NCI-H2196 (cell line): ENCODE data around the gene GOLGA8B.
"Not testable (repeated sequence)": the region's sequence is repeated elsewhere in the genome, so short reads cannot be mapped to it uniquely, and the experiment has no call there.

Experiments
- DNase-seq: peaks from one replicate; lab custom pipeline; 2025; ENCODE audit not compliant: unreplicated experiment; lab: John Stamatoyannopoulos, UW

The GOLGA8B gene

DNA sequence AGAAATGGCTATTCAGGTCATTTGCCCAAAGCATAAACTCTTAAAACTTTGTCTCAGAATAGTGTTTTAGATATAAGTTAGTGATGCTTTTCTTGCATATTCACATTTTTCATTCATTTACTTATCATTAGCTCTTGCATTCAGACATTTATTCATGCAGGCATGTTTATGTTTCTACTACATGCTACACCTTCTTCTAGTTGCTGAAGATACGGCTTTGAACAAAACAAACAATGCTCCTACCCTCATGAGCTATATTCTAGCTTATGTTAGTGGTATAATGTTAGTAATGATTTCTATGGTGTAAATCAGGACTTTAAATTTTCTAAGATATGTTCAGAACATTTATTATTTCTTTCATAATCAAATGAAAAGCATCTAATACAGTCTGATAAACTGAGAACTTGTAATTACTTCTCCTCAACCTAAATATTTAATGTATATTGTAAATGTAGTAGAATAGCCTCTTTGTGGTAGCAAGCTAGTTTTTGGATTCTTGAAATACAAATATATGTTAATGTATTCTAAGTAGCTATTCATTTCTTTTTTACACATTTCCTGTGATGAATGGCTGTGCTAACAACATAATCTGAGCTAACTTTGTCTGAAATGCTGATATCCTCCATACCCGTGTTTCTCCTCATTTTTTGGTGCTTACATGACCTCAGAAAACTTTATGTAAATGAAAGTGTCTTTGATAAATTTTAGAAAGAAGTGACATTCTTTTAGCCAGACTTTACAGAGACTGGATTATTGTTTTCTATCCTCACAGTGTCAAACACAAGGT, 15.5 kb upstream of the GOLGA8B start:
- no peak for DNase-seq

DNA sequence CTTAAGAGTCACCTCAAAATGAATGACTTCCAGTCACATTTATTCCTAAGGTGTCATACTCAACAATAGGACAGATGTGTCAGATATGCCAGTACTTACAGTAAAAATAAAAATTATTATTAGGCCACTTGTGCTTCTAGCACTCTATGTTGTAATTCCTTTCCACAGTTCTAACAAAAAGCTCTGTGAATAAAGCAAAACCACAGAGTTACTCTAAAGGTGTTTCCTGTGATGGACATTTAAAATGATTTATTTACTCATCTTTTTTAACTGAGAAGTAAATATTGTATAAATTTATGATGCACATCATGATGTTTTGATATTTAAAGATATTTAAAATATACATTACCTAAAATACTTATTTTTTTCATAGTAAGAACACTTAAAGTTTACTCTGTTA, 13.9 kb upstream of the GOLGA8B start:
- DNase-seq = no peak

DNA sequence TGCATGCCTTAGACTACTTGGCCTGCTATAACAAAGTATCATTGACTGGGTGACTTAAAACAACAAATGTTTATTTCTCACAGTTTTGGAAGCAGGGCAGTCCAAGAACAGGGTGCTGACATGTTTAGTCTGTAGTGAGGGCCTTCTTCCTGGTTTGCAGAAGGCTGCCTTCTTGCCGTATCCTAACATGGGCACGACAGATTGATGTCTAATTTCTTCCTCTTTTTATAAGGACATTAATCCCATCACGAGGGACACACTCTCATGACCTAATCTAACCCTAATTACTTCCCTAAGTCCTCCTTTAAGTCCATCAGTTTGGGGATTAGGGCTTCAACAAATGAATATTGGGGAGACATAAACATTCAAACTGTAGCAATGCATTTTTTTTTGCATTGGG, 10.9 kb upstream of the GOLGA8B start:
- no peak for DNase-seq

DNA sequence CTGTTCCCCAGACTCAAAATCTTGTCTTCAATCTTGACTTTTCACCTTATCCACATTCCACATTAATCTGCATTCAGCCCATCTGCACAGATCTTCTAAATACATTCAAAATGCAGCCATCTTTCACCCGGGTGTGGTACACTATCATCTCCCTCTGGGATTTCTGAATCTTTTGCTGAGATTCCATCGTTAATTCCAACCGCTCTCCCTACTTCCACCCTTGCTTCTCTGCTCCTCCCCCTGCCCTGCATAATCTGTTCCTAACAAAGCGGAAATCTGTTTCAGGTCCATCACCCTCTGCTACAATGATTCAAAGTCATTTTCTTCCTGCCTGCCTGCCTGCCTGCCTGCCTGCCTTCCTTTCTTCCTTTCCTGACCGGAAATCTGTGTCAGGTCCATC, 7.9 kb upstream of the GOLGA8B start:
- DNase-seq = no peak

DNA sequence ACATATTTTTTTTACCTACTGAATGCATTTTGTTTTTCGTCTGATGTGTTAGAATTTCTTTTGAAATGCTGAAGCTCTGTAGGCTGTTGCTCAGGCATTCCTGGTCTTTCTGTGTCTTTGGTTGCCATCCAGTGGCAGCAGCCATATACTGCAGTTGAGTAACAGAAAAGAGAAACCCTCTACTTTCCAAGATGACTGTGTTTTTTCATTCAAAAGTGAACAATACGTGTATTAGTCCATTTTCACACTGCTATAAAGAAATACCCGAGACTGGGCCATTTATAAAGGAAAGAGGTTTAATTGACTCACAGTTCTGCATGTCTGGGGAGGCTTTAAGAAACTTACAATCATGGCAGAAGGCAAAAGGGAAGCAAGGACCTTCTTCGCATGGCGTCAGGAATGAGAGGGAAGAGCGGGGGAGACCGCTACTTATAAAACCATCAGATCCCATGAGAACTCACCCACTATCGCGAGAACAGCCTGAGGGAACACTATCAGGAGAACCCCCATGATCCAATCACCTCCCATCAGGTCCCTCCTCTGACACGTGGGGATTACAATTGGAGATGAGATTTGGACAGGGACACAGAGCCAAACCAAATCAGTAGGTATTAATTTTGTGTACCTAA, 4.7 kb upstream of the GOLGA8B start:
- DNase-seq = peak; percentile 29

DNA sequence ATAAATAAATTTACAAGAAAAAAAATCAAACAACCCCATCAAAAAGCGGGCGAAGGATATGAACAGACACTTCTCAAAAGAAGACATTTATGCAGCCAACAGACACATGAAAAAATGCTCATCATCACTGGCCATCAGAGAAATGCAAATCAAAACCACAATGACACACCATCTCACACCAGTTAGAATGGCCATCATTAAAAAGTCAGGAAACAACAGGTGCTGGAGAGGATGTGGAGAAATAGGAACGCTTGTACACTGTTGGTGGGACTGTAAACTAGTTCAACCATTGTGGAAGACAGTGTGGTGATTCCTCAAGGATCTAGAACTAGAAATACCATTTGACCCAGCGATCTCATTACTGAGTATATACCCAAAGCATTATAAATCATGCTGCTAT, 2.5 kb upstream of the GOLGA8B start:
- not testable (repeated sequence) for DNase-seq

DNA sequence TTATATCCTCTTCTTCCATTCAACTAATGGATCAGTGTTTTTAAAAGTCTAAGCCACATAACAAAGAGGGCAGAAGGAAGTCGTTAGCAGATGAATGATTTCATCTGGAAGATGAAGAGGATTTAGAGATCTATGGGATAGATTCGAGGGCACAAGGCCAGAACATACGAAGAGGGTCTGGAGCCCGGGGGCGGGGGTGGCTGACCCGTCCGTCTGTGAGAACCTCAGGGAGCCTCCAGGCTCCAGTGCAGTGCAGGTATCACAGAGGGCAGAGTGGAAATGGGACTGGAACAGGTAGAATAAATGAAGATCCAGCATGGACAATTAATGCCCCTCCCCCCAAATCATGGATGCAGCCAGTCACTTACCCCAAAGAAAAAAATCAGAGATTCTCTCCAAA, 1.5 kb upstream of the GOLGA8B start:
- no peak for DNase-seq

DNA sequence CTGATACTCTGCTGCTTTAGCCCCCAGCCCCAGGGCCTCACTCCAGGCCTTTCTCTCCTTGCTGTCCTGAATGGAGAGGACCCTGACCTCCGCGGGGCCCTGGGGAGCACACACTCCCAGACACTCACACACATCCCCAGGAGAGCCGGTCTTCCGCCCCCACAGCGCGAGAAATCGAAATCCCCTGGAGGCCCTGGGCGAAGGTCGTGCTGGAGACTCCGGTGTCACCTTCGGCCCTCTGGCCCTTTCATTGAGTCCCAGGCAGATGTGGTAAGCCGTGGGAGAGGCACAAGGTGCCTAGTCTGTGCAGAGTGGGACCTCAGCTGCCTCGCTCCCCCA, 848 bp upstream of the GOLGA8B start:
- DNase-seq = no peak

DNA sequence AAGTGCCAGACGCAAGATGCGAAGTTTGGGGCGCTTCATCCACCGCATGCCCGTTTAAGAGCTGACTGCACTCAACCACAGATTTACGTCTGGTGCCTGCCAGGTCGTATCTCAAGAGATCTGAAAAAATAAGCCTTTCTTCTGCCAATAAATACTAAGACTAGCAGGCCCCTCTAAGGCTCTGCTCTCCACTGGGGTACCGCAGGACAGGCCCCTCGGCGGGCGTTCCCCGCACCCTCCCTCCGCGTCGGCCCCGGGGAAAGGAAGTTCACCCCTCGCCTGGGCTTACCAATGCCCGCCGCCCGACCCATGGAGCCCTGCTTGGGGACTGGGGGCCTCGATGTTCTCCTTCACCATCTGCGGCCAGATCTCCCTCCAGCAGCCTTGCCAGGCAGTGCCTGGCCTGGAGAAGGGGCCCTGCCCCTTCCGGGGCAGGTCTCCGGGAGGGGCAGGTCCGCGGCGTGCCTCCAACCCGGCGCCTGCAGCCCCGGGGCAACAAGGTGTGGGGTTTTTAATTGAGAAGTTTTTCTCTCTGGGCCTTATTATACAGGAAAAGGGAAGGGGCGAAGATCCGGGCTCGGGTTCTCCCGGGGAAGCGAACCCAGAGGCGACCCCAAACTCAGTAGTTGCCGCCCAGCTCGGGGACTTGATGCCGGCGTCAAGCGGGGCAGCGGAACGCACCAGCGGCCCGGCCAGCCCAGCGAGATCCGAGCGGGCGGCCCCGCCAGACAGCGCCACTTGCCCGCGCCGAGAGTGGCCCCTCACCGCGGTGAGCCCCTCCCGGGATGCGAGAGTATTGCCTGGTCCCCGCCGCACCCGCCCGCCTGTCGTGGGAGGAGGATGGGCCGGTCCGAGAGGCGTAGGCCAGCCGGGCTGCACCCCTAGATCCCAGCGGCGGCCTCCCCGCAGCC, 735 bp downstream of the GOLGA8B start:
- peak; percentile 3 for DNase-seq

DNA sequence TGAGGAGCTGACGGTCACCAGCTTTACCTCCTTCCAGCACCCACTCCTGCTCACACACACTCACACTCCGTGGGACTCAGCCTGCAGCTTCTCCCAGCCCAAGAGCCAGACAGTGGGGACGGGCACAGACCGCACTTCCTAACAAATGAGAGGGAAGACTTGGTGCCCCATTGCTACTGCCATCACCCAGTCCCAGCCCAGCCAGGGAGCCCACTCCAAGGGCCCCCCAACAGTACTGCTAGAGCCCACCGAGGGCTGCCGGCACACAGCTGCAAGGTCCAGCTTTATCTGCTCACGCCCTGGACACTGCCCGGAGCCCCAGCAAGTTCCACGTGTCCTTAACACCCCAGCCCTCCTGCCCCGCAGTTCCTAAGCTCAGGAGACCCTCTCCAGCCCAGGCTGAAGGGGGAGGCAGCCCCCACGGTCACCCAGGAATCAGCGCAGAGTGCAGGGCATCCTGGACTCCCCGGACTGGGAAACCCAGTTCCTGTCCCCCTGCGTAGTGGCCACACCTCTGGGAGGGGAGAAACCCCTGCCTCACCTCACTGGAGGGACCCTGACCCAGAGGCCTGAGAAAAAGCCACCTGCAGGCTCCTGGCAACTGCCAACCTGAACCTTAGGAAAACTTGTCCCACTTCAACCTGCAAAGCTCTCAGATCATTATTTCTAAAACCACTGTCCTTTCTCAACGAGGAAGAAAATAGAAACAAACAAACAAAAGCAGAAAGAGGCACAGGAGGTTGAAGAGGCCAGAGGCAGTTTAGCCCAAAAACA, 1.6 kb downstream of the GOLGA8B start:
- not testable (repeated sequence) for DNase-seq

DNA sequence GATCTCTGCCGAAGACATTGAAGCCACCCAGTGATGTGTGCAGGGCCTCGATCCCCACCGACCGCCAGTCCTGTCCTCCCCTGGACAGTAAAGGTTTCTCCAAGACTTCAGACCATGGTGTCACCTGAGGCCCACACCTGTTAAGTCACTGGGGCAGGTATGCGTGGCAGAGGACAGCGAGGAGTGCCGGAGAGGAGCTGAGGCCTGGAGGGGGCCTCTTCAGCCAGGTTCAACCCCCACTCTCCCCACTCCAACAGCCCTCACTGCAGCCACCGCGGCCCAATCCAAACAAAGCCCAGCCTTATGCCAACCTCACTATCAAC, 2.4 kb downstream of the GOLGA8B start:
- DNase-seq = no peak

DNA sequence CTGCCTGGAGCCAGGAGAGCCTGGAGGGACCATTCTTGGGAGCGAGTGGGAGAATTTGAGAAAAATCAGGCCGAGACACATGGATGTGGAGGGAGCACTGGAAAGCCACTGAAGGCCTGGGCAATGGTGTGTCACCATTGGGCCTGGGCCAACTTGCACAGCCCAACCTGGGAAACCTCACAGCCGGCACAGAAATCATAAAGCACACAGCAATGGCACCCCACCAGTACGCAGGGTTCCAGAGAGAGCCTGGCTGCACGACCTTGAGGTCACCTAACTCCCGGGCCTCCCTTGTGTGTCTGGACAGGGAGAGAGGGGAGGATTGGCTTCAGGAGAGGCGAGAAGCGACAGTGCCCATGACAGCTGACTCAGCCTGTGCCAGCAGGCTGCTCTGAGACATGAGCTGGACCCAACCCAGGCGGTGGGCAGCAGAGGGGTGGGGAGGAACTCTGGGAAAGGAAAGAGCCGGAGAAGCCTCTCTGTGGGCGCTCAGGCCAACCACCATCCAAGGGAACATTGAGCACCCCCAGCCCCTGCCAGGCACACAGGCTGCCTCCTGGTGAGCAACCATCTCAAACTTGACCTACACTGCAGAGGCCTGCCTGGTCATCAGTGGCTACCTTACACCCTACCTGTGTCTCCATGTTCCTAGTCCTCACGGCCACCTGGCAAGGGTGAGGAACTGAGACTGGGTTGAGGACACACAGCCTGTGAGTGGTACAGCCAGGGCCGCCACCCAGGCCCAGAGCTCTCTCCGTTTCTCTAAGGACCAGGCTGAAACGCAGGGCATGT, 3.0 kb downstream of the GOLGA8B start:
- not testable (repeated sequence) for DNase-seq

DNA sequence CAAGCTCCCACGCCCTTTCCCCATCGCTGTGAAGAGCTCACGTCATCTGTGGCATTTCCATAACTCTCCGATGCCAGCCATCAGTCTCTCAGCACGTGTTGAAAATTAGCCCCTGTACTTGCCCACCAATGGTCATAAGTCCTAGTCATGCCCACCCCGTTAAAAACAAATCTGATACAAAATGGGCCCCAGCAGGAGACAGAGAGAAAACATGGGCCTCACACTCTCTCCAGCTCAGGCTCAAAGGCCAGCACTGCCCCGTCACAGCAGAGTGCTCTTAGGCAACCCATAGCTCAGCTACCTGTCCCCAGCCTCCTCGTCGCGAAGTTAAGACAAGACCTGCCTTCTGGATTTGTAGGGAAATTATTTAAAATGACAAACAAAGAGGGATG, 5.2 kb downstream of the GOLGA8B start:
- no peak for DNase-seq

DNA sequence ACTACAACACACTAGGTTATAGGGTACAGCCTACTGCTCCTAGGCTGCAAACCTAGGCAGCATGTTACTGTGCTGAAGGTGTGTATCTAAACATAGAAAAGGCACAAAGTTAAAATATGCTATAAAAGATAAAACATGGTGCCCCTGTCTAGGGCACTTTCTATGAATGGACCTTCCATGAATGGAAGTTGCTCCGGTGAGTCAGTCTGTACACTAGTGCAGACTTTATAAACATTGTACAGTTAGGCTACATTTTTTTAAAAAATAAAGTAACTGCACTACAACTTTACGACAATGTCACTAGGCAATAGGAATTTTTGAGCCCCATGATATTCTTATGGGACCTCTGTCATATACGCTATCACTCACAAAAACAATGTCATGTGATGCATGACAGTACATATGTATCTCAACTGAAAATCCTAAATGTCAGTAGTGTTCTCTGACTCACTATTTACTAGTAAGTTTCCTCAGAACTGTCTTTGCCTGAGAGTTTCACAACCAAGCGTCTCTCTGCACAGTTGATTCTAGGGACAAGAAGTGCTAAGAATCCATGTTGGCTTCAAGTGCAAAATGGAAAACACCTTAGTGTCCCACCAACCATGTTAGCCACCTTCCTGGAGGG, 5.7 kb downstream of the GOLGA8B start:
- not testable (repeated sequence) for DNase-seq

DNA sequence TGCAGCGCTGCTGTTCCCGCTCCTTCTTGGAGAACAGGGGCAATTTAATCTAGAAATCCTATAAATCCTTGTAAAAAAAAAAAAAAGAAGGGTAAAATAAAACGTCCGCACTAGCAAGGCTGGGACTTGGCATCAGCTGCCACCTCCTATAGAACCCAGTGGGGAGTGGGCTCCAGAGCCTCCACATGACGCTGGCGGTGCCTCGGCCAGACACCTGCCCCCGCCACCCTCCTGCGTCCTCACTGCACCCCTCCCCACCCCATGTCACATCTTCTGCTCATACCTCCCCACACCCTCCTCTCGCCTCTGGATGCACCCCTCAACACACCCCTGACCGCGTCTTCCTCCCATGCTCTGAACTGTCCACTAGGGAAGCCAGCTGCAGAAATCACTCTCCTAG, 8.4 kb downstream of the GOLGA8B start:
- DNase-seq = not testable (repeated sequence)

DNA sequence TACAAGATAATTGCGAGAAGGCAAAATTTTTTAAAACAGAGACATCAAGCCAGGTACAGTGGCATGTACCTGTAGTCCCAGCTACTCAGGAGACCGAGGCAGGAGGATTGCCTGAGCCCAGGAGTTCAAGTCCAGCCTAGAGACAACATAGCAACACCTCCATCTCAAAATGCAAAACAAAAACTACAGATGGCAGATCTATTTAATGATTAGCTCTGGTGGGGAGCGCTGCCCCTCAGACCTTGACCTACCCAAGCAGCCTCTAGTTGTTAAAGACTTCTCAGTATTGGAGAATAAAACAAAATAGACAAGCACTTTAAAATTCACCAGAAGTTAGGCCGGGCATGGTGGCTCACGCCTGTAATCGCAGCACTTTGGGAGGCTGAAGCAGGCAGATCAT, 10.5 kb downstream of the GOLGA8B start:
- DNase-seq = not testable (repeated sequence)

DNA sequence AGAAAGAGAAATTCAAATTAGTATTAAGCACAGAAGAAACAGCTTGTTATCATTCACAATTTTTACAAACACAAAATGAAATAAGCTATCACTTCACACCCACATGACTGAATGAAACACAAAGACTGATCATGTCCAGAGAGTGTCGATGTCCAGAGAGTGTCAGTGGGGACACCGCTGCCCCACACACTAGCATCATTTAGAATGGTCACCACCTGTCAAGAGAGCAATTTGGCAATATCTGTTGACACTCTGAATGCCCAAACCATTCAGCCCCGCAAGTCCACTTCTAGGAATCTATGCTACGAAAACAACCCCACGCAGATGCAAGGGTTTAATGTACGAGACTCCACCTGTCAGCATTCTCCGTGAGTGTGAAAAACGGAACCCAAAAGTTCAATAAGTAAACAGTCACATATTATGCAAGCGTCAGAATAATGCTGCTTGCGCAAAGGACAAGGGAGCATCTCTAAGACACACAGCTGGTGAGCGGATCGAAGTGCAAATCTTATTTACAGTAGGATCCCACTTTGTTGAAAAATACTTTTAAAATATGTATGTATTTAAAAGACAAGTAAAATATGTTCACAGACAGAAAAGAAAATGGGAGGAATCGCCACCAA, 11.3 kb downstream of the GOLGA8B start:
- DNase-seq = not testable (repeated sequence)

DNA sequence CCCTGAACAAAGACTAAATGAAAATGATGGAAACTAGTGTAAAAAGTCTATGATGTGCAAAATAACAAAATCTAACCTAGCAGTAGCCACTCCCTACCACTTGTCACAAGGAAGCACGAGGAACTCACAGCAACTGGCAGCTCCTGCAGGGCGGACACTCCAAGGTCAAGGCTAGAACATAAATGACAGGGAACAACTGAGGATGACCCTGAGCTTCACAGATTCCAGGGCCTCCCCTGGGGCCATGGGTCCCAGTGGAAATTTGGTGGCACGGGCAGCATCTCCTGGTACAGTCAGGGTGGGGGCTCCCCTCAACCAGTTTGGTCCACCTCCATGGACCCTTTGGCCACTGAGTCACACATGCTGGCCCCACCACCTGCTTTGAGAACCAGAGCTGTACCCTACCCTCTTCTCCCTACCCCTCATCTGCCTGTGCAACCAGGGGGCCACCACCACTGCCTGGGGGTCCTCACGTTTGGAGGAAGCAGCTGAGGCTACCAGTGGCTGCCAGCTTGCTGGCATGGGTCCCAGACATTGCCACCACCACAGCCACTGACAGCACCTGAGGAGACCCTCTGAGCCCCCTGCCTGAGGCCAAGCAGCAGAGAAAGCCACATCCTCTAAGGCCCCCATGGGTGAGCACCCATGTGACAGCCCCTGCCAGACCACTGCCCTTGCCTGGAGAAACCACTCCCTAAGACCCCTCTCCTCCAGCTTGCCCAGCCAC, 13.6 kb downstream of the GOLGA8B start:
- not testable (repeated sequence) for DNase-seq

DNA sequence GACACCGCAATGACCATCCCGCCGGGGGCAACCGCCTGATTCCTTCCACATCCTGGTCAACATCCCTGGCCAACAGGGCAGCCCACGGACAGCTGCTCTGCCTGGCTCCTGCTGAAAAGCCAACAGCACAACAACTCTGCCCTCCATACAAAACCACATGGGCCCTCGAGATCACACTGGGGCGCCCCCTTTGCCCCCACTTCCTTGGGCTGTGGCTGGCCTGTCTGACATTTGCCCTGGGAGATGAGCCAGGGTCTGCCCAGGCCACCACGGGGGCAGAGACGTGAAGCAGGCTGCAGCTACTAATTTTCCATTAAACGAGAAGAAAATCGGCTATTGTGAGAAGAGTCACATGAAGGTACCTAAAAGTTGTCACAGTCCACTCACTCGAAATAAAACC, 16.3 kb downstream of the GOLGA8B start:
- not testable (repeated sequence) for DNase-seq
